Stimulated activated CD8-positive, alpha-beta memory T cell treated with anti-CD3 and anti-CD28 coated beads, Interleukin-15, amount 100 ng/mL, for 4 hours (primary cell): ENCODE data around the gene DHX16.

ENCODE experiments used
- DNase-seq, 2 donors: peaks; one replicate each; pipeline ENCODE4 v3.0.0-alpha.2; 2020; ENCODE audit warnings: low read depth in 2 of 2

DHX16 gene

GRCh38 chr6:30696432-30696831 lies 23.6 kb upstream of the DHX16 start:
- DNase-seq, result no peak

GRCh38 chr6:30691208-30691847 lies 18.5 kb upstream of the DHX16 start:
- DNase-seq, result no peak

GRCh38 chr6:30690403-30691207 lies 17.8 kb upstream of the DHX16 start, which contains the start of gene NRM:
Gene NRM (minus strand): TSS chr6:30690984. CDS start chr6:30690974, 10 bp downstream.
- DNase-seq, result peak; percentile 36 to 47

GRCh38 chr6:30689985-30690384 lies 17.2 kb upstream of the DHX16 start:
- no peak for DNase-seq

GRCh38 chr6:30689022-30689865 lies 16.4 kb upstream of the DHX16 start:
- DNase-seq, result no peak

- DNase-seq, result no peak
These were observed 15.8 kb upstream of the DHX16 start for GRCh38 chr6:30688569-30688968.

GRCh38 chr6:30687659-30688431 lies 15.0 kb upstream of the DHX16 start:
- no peak for DNase-seq

- peak; percentile 64 to 66 for DNase-seq
These were observed 14.3 kb upstream of the DHX16 start for GRCh38 chr6:30686908-30687658.

- peak; percentile 76 to 78 for DNase-seq
These were observed 13.5 kb upstream of the DHX16 start, which contains the start of gene PPP1R18 for GRCh38 chr6:30686009-30686907. Gene PPP1R18 (minus strand): TSS chr6:30686645. CDS start chr6:30686018, 627 bp downstream.

- DNase-seq, result no peak
These were observed 12.6 kb upstream of the DHX16 start for GRCh38 chr6:30685157-30686008.

GRCh38 chr6:30684386-30685156 lies 11.8 kb upstream of the DHX16 start:
- no peak for DNase-seq

- DNase-seq, result no peak
These were observed 11.2 kb upstream of the DHX16 start for GRCh38 chr6:30683980-30684338.

GRCh38 chr6:30683183-30683979 lies 10.6 kb upstream of the DHX16 start:
- no peak for DNase-seq

- peak; percentile 74 to 80 for DNase-seq
These were observed 9.6 kb upstream of the DHX16 start for GRCh38 chr6:30682143-30683117.

- DNase-seq, result no peak
These were observed 8.9 kb upstream of the DHX16 start for GRCh38 chr6:30681766-30682142.
